ENCODE data around the gene DICER1.

DNA sequence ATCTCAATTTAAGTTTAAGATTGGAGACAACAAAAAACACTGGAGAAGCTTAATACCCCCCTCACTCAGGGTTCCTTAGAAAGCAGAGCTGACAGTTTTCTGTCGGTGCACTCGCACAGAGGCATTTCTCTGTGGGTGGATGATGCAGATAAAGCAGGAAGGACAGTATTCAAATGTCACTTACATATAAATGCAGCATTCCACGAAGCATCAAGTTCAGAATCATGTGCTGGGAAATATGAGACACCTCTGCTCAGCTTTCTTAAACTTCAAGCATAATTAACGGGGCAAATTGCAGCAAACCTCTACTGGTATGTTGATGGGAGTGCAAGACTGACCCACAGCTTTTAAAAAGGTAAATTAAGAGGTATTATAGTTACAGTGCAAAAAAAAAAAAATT, 68.7 kb downstream of the DICER1 start:
- no peak for TF ChIP-seq CTCF (conservative IDR thresholded peaks at IDR 0.05; ENCODE audit: low read length)
- no peak for TF ChIP-seq EZH2phosphoT487 (IDR thresholded peaks at IDR 0.05; ENCODE audit: borderline replicate concordance)

Measured in Loucy (cell line).